GM18951 (cell line): Measurements from ENCODE around the gene SPOCK1.
"Not testable (repeated sequence)": the region's sequence is repeated elsewhere in the genome, so short reads cannot be mapped to it uniquely, and the experiment has no call there.

Source experiments
- POLR2A ChIP-seq: IDR thresholded peaks from 4 replicates; pipeline ENCODE4 v1.6.1; 2011; ENCODE audit warnings: mild to moderate bottlenecking; ENCODE audit not compliant: insufficient read length, insufficient read depth; ENCODE audit errors: extremely low read depth
- in situ Hi-C: fragments of 300-500 bp; cut with MboI; formaldehyde crosslinking; loops from one replicate; pipeline ENCODE4 v1.12.0; 2022; ENCODE audit warnings: low sequenced_read_pairs, mixed read lengths, inconsistent platforms; ENCODE audit not compliant: unreplicated experiment

SPOCK1 gene

DNA sequence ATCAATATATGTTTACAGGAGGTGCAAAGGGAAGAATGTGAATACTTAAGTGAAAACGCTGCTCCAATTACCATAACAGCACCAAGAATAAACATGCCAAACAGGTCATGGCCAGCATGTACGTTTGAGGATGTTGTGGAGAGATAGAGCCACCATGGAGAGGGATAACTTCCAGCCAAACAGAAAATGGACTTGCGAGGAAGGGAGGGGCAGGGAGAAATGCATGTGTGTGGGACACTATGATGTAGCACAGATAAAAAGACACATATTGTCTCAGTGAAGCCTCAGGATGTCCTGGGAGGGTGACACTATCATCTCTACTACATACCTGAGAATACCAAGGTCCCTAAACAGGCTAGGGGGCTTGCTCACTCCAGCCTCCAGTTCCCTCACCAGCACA, 488.9 kb downstream of the SPOCK1 start:
- in situ Hi-C loops: no loop called here
- no peak for TF ChIP-seq POLR2A

DNA sequence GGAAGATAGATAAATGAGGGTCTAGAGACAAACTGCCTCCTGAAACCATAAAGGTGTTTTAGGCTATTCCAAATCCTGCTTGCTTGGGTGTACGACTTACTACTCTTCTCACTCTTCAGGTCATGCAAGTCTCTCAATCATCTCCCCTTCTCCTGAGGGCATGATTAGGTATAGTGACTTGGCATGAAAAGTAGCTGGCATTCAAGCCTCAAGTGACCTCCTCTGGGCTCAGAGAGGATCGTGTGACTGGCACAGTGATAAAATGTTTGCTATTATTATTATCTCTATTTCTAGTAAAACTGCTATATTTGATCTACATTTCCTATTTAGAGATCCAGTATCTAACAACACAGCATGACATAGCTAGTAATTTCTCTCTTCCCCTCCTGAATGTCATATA, 494.8 kb downstream of the SPOCK1 start:
- in situ Hi-C loops: no loop called here
- TF ChIP-seq POLR2A: no peak

DNA sequence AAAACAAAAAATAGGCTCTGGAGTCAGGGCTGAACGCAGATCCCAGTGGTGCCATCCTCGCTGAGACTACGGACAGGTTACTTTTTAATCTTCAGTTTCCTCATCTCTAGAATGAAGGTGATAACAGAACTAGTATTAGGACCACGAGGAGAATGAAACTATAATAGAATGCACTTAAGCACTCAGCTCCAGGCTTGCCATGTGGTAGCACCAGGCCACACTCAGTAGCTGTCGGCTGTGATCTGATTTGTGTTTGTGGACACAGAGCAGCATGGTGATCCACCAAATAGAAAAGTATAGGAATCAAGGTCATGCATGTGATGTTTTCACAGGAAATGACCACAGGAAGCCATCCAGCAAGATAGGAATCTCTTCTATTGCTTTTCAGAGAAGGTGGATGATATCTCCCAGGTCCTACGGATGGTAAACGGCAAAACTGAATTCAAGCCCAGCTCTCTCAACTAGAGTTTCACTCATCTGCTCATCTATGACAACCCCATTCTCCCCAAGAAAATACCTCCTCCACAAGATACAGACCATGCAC, 498.0 kb downstream of the SPOCK1 start:
- TF ChIP-seq POLR2A: no peak
- in situ Hi-C loops: no loop called here

DNA sequence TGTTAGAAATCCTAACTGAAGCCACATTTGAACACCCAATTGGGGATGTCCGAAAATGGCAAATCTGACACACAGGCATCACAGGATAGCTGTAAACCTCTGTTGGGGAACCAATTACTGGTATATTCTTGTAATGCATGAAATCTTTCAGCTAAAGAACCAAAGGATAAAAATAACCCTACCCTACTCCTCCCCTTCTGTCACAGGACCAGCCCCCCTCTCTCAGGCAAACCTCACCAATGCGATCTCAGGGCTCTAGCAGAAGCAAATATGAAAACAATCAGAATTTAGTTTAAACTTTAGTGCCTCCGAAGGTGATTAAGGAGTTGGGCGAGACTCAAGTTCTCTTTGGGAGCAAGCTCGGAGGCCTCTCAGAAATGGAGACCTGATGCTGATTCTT, 499.3 kb downstream of the SPOCK1 start:
- in situ Hi-C loops: no loop called here
- no peak for TF ChIP-seq POLR2A

DNA sequence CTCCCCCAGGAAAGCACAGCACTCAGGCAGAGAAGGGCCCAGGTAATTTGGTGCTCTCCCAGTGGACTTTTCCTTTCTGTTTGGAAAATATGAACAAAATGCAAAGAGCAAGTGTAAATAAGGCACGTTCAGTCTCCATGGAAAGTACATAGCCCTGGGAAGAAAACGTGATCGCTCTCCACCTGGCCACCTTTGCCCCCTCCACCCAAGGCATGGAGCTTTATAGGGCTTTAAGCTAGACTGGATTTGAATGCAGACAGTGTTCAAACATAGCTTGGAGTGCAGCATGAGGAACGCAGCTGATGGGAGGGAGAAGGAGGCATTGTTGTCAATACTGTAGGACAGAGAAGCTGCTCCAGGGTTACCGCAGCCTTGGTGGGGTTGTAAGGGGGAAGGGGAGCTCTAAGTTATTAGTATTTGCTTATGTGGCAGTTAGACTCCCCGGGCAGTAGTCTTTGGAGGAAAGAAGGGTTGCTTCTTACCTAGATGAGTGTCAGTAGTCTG, 500.2 kb downstream of the SPOCK1 start:
- in situ Hi-C loops: no loop called here
- TF ChIP-seq POLR2A: no peak

DNA sequence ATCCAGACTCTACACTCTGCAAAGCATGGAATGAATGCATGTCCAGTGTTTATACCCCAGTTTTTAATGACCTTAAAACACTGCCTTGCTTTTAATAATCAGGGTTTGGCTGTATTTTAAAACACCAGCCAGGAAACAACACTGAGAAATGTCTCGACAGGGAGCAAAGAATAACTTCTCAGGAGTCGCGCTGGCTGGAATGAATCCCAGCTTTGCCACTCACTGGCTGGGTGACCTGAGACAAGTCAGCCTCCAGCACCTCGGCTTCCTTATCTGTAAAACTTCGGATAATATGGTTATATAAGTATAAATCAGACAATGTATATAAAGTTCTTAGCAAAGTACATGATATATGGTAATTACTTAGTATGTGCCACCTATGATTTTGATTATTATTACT, 505.0 kb downstream of the SPOCK1 start:
- in situ Hi-C loops: no loop called here
- TF ChIP-seq POLR2A: no peak

DNA sequence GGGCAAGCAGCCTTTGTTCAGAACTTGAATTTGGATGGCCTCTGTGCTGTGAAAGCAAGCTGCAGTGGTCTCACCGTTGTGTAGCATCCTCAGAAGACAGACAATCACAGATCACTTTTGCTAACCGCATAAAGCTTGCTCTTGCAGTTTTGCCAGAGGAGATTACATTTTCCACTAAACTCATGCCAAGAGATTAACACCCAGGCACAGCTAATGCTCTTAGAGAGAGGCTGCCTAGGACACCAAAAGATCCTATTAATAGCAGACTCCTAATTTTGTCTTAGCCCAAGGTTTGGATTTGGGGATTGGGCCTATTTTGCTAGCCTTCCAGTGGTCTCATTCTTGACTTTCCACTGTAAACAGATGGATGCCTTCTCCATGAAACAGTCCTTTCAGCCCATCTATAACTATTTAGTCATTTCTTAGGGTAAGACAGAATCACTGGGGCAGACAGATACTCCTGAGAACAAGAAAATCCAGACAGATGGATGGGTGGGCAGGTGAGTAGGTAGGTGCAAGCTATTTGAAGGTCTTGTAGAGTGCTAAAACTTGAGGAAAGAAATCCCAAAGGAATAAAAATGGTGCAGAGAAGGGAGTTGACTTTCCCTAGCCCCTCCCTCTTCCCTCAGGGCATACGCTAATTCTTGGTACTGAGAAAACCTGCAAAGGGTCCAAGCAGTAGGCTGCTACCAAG, 506.2 kb downstream of the SPOCK1 start:
- TF ChIP-seq POLR2A: no peak
- in situ Hi-C loops: no loop called here

DNA sequence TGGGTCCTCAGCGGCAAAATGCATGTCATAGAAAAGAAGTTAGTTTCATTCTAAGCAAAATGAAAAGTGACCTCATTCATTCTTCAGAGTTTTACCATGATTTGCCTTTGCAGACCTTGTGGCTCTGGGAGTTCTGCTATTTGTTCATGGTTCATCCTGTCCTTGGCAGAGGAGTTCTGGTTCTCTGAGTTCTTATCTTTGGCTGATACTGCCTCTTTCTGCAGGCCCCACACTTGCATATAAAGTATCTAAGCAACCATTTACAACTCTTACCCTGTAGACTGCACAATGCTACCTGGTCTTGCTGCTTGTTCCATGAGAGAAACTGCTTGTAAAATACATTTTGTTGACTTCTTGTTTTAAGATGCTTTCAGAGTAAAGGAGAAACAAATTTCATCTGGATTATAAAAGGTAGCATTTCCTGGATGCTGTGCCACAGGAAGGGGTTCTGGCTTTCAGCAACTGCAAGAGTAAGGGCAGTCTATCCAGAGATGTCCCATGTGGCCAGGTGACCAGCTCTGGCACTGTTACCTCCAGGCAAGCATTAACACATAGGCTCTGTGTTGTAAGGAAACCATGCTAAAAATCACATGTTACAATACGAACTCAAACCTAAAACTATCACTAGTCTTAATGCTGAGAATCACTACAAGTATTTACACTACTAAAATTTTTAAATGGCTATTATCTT, 513.2 kb downstream of the SPOCK1 start:
- in situ Hi-C loops: no loop called here
- TF ChIP-seq POLR2A: no peak

DNA sequence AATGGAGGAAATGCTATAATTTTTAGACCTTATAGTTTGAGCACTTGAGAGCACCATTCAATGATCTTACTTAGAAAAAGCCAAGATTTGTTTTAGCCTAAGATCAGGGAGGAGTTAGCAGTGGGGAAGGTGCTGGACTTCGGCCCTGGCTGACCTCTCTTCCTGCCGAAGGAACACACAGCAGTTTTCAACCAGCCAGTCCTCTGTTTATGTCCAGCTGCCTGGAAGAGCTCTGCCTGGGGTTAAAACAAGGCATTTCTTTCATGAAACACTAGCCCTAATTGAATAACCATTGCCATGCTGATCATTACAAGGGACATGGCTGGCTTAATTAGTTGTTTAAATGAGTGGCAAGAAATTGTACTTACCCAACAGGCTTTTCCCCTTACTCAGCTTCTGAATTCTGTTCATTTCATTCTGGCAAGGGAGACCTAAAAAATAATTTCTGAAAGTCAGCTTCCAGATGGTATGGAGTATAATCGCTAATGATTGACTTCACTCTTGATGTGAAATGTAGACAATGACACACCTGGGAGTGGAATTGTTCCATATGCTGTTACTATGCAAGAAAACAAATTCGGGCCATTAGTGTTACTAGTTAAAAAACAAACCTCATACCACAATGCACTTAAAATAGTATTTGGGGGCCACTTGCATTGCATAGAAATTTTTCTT, 514.2 kb downstream of the SPOCK1 start:
- no peak for TF ChIP-seq POLR2A
- in situ Hi-C loops: no loop called here

DNA sequence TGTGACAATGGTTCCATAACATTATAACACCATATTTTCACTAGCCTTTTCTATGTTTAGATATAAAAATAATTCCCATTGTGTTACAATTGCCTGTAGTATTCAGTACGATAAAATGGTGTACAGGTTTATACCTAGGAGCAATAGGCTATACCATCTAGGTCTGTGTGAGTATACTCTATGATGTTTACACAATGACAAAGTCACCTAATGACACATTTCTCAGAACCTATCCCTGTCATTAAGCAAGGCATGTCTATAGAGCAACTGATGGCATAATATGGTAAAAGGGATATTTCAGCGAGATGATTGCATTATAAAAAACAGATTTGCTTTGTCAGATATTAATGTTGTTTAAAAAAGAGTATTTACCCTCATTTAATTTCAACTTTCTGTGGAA, 517.2 kb downstream of the SPOCK1 start:
- no peak for TF ChIP-seq POLR2A
- in situ Hi-C loops: no loop called here

DNA sequence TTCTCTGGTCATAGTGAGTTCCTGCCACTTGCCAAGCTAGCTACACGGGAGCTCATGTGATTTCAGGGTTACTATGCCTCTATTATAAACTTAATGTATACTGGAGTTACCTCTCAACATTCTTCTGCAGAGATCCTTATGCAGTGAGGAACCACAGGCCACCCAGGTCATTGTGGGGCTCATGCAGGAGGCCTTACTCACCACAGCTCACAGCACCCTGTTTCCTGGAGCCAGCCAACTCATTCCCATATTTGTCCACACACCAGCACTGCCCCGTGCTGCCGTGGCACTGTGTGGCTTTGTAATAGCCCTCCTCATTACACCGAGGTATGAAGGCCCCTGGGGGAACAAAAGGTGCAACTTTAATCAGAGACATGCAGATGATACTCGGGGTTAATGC, 520.0 kb downstream of the SPOCK1 start:
- TF ChIP-seq POLR2A: no peak
- in situ Hi-C loops: no loop called here

DNA sequence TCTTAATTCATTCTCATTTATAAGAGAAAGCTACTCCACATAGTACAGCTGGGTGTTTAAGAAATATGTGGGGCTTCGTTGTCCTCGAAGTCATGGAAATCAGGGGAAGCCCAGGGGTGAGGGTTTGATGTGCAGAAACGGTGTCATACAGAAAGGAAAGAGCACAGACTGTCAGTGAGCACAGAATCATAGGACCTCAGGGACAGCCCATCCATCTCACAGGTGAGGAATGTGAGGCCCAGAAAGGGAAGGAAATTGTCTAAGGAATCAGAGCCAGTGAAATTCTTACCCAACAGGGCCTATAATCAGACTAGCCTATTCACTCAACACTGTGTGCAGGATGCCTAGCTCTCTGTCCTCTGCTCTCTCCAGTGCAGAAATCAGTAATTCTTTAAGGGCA, 535.6 kb downstream of the SPOCK1 start:
- TF ChIP-seq POLR2A: no peak
- in situ Hi-C loops: no loop called here

DNA sequence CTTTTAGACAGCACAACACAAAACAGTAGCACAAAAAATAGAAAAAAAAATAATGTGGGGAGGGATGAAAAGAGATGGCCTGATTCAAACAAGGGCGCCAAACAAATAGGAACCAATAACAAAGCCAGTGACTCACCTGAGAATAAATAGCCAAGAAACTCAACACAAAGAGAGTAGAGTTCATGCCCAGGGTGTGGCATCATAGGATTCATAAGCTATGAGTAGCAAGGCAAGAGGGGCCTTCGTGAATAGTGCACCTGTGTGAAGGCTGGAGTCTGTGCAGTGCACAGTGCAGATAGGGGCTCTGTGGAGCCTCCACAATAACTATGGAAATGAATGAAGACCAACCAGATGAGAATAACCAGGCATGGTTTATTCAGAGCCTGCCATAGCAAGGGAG, 541.7 kb downstream of the SPOCK1 start:
- TF ChIP-seq POLR2A: no peak
- in situ Hi-C loops: no loop called here

DNA sequence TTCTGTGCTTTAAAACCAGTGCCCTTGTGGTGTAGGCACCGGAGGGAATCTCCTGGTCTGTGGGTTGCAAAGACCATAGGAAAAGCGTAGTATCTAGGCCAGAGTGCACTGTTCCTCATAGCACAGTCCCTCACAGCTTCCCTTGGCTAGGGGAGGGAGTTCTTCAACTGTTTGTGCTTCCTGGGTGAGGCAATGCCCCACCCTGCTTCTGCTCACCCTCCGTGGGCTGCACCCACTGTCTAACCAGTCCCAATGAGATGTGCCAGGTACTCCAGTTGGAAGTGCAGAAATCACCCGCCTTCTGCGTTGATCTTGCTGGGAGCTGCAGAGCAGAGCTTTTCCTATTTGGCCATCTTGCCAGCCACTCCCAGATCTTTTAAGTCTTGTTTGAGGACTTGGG, 545.0 kb downstream of the SPOCK1 start:
- in situ Hi-C loops: not testable (repeated sequence)

DNA sequence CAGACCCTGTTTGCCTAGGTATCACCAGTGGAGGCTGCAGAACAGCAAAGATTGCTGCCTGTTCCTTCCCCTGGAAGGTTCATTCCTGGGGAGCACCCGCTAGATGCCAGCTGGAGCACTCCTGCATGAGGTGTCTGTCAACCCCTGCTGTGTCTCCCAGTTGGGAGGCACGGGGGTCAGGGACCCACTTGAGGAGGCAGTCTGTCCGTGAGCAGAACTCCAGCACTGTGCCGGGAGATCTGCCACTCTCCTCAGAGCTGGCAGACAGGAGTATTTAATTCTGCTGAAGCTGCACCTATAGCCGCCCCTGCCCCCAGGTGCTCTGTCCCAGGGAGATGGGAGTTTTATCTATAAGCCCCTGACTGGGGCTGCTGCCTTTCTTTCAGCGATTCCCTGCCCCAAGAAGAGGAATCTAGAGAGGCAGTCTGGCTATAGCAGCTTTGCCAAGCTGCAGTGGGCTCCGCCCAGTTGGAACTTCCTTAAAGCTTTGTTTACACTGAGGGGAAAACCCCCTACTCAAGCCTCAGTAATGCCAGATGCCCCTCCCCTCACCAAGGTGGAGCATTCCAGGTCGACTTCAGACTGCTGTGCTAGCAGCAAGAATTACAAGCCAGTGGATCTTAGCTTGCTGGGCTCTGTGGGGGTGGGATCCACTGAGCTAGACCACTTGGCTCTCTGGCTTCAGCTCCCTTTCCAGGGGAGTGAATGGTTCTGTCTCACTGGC, 545.6 kb downstream of the SPOCK1 start:
- in situ Hi-C loops: not testable (repeated sequence)
